K562 (cell line): Measurements from ENCODE around the gene PMVK. TPM values are rescaled to one million over a fixed set of nuclear protein-coding genes. Genes with fewer than 3 reads are reported as not detected.

Source experiments
- ARHGAP35 ChIP-seq: fragments of 450-650 bp; IDR thresholded peaks from 2 replicates; pipeline ENCODE4 v1.6.1; 2018; ENCODE audit not compliant: partially characterized antibody
- CREM ChIP-seq: IDR thresholded peaks from 2 replicates; pipeline ENCODE4 v1.6.1; 2014; ENCODE audit warnings: antibody characterized with exemption, low read depth
- ETV5 ChIP-seq: sonication (generic); formaldehyde crosslinking; IDR thresholded peaks from 2 replicates; pipeline ENCODE4 v1.4.0; 2020; ENCODE audit warnings: low read depth, mild to moderate bottlenecking, missing genetic modification reagents
- FUS ChIP-seq: fragments of 200-400 bp; formaldehyde crosslinking; optimal IDR thresholded peaks from 2 replicates; pipeline ENCODE3; 2017; ENCODE audit warnings: low read depth, low read length
- GABPA ChIP-seq: fragments of 200-800 bp; sonication (Bioruptor generic); conservative IDR thresholded peaks from 2 replicates; pipeline ENCODE4 v1.6.1; 2016; ENCODE audit warnings: low read depth, missing genetic modification characterization, missing compliant biosample characterization
- HNRNPLL ChIP-seq: fragments of 200-400 bp; formaldehyde crosslinking; IDR thresholded peaks from 2 replicates; pipeline ENCODE4 v1.6.1; 2017; ENCODE audit warnings: low read length, low read depth, mild to moderate bottlenecking; ENCODE audit not compliant: poor library complexity, severe bottlenecking
- IRF9 ChIP-seq: fragments of 450-650 bp; IDR thresholded peaks from 2 replicates; pipeline ENCODE4 v1.6.1; 2016; ENCODE audit warnings: missing biosample characterization, missing genetic modification characterization
- KDM5B ChIP-seq: fragments of 200-600 bp; sonication (generic); IDR thresholded peaks from 2 replicates; pipeline ENCODE4 v1.6.1; 2012; ENCODE audit warnings: low read depth, mild to moderate bottlenecking, moderate library complexity, low read length, control low read depth, inconsistent platforms; ENCODE audit not compliant: insufficient replicate concordance
- MXI1 ChIP-seq: IDR thresholded peaks from 2 replicates; pipeline ENCODE4 v1.6.1; 2011; ENCODE audit warnings: low read depth, mild to moderate bottlenecking, improper control_type of control experiment, low read length
- PHB ChIP-seq: fragments of 250-450 bp; sonication (Bioruptor Pico); IDR thresholded peaks from 2 replicates; pipeline ENCODE4 v1.5.0; 2021
- PPARD ChIP-seq: fragments of 250-450 bp; sonication (Bioruptor Pico); IDR thresholded peaks from 2 replicates; pipeline ENCODE4 v1.8.0; 2022; ENCODE audit warnings: inconsistent platforms, mild to moderate bottlenecking, moderate library complexity
- SNIP1 ChIP-seq: fragments of 450-650 bp; IDR thresholded peaks from 2 replicates; pipeline ENCODE4 v1.7.1; 2017; ENCODE audit warnings: low read depth, mild to moderate bottlenecking
- TCFL5 ChIP-seq: fragments of 250-450 bp; sonication (Bioruptor Pico); conservative IDR thresholded peaks from 2 replicates; pipeline ENCODE4 v1.6.1; 2021; ENCODE audit warnings: mild to moderate bottlenecking, moderate library complexity, matching md5 sums
- ZBTB1 ChIP-seq: sonication (generic); formaldehyde crosslinking; IDR thresholded peaks from 2 replicates; pipeline ENCODE4 v1.8.1; 2023; ENCODE audit warnings: missing genetic modification reagents, low read depth, mild to moderate bottlenecking, borderline replicate concordance
- ZNF445 ChIP-seq: fragments of 250-450 bp; sonication (Bioruptor Pico); IDR thresholded peaks from 2 replicates; pipeline ENCODE4 v1.4.0; 2020; ENCODE audit warnings: low read depth, mild to moderate bottlenecking, moderate library complexity
- ZNF644 ChIP-seq: fragments of 200-800 bp; sonication (Bioruptor generic); IDR thresholded peaks from 2 replicates; pipeline ENCODE4 v1.6.1; 2016; ENCODE audit warnings: low read depth, missing genetic modification characterization, missing compliant biosample characterization
- polyA plus RNA-seq, 8 experiments: library from polyadenylated mRNA; depleted of rRNA in 4 of 8; stranded (reverse) in 5 of 8; unstranded in 3 of 8; fragments of >200 nt; fragmentation: Nextera tagmentation in 2 of 8; fragmentation: Illumina TruSeq in 1 of 8; extraction: Ambion mirVana in 2 of 8; extraction: Trizol in 1 of 8; gene quantifications; 2 replicates each; pipeline versions ENCODE4 v1.2.1 to v1.2.3, GENCODE V29; 2011 to 2014; ENCODE audit warnings: inconsistent platforms in 1 of 8, missing spikeins in 1 of 8
- total RNA-seq, 7 experiments: library from RNA; depleted of rRNA in 6 of 7; stranded (reverse); fragments of >200 nt in 6 of 7; fragmentation: Illumina TruSeq in 2 of 7; extraction: Trizol in 2 of 7; gene quantifications; 2 replicates each; pipeline versions ENCODE4 v1.2.1 to v1.2.3, GENCODE V29; 2011 to 2021; ENCODE audit warnings: low replicate concordance in 1 of 7
- TF ChIP-seq, protein P1 (sequence below): fragments of 450-650 bp; conservative IDR thresholded peaks from 2 replicates; pipeline ENCODE4 v1.6.1; 2016; ENCODE audit warnings: missing genetic modification characterization, low read depth, mild to moderate bottlenecking, control low read depth, missing compliant biosample characterization
- TF ChIP-seq, protein P2 (sequence below), 2 experiments: fragments of 450-650 bp in 1 of 2; sonication (generic) in 1 of 2; formaldehyde crosslinking in 1 of 2; IDR thresholded peaks in 1 of 2; conservative IDR thresholded peaks in 1 of 2; 2 replicates each; pipeline versions ENCODE4 v1.6.1 to v1.8.1; 2016 to 2023; ENCODE audit warnings: mild to moderate bottlenecking in 2 of 2, moderate library complexity in 2 of 2, inconsistent platforms in 1 of 2, missing genetic modification reagents in 1 of 2
- TF ChIP-seq, protein P3 (sequence below): sonication (generic); formaldehyde crosslinking; IDR thresholded peaks from 2 replicates; pipeline ENCODE4 v1.8.0; 2022; ENCODE audit warnings: mild to moderate bottlenecking, missing genetic modification reagents
- TF ChIP-seq, protein P4 (sequence below): fragments of 250-450 bp; sonication (Bioruptor Pico); IDR thresholded peaks from 2 replicates; pipeline ENCODE4 v1.8.0; 2022; ENCODE audit warnings: inconsistent platforms

Gene PMVK
- total and polyA plus RNA-seq, 9 of the 15 experiments (the other 6 are each of a cell fraction or from before 2014, with no cell fraction given) = 1.1 to 15.3 (median 6.3) TPM

GRCh38 chr1:154937085-154937987, 817 bp upstream of the PMVK start (continued):
- TF ChIP-seq IRF9 (tag) = no peak
- TF ChIP-seq ETV5 (CRISPR knock-in tag) = no peak
- TF ChIP-seq GABPA (tag) = peak; percentile 43; the same call in 1 of the 2 replicates
- no peak for TF ChIP-seq ZBTB1 (CRISPR knock-in tag)
- TF ChIP-seq, protein P1, sequence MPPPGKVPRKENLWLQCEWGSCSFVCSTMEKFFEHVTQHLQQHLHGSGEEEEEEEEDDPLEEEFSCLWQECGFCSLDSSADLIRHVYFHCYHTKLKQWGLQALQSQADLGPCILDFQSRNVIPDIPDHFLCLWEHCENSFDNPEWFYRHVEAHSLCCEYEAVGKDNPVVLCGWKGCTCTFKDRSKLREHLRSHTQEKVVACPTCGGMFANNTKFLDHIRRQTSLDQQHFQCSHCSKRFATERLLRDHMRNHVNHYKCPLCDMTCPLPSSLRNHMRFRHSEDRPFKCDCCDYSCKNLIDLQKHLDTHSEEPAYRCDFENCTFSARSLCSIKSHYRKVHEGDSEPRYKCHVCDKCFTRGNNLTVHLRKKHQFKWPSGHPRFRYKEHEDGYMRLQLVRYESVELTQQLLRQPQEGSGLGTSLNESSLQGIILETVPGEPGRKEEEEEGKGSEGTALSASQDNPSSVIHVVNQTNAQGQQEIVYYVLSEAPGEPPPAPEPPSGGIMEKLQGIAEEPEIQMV (tag) = no peak
- no peak for TF ChIP-seq PHB (CRISPR knock-in tag)
- TF ChIP-seq CREM = peak; percentile 97
- no peak for TF ChIP-seq SNIP1
- TF ChIP-seq TCFL5 (CRISPR knock-in tag) = no peak
- no peak for TF ChIP-seq MXI1
- no peak for TF ChIP-seq ZNF644
- TF ChIP-seq, protein P2, sequence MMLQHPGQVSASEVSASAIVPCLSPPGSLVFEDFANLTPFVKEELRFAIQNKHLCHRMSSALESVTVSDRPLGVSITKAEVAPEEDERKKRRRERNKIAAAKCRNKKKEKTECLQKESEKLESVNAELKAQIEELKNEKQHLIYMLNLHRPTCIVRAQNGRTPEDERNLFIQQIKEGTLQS (IDR thresholded peaks at IDR 0.05) = peak; percentile 75
- TF ChIP-seq, protein P2 (CRISPR knock-in tag; conservative IDR thresholded peaks at IDR 0.05) = peak; percentile 70; the same call in 1 of the 2 replicates
- TF ChIP-seq, protein P3, sequence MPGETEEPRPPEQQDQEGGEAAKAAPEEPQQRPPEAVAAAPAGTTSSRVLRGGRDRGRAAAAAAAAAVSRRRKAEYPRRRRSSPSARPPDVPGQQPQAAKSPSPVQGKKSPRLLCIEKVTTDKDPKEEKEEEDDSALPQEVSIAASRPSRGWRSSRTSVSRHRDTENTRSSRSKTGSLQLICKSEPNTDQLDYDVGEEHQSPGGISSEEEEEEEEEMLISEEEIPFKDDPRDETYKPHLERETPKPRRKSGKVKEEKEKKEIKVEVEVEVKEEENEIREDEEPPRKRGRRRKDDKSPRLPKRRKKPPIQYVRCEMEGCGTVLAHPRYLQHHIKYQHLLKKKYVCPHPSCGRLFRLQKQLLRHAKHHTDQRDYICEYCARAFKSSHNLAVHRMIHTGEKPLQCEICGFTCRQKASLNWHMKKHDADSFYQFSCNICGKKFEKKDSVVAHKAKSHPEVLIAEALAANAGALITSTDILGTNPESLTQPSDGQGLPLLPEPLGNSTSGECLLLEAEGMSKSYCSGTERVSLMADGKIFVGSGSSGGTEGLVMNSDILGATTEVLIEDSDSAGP (CRISPR knock-in tag) = peak; percentile 75
- no peak for TF ChIP-seq HNRNPLL
- no peak for TF ChIP-seq ZNF445
- TF ChIP-seq ARHGAP35 = no peak
- TF ChIP-seq PPARD (CRISPR knock-in tag) = no peak
- TF ChIP-seq KDM5B = peak; percentile 39
- TF ChIP-seq FUS = no peak
- TF ChIP-seq, protein P4, sequence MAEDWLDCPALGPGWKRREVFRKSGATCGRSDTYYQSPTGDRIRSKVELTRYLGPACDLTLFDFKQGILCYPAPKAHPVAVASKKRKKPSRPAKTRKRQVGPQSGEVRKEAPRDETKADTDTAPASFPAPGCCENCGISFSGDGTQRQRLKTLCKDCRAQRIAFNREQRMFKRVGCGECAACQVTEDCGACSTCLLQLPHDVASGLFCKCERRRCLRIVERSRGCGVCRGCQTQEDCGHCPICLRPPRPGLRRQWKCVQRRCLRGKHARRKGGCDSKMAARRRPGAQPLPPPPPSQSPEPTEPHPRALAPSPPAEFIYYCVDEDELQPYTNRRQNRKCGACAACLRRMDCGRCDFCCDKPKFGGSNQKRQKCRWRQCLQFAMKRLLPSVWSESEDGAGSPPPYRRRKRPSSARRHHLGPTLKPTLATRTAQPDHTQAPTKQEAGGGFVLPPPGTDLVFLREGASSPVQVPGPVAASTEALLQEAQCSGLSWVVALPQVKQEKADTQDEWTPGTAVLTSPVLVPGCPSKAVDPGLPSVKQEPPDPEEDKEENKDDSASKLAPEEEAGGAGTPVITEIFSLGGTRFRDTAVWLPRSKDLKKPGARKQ (CRISPR knock-in tag) = no peak
